Measurements from ENCODE around the gene PTPRZ1. TPM values are rescaled to one million over a fixed set of nuclear protein-coding genes. Genes with fewer than 3 reads are reported as not detected.

The PTPRZ1 gene
- total RNA-seq, 2 donors from 2014 or later, result 18.0 to 57.4 TPM

DNA sequence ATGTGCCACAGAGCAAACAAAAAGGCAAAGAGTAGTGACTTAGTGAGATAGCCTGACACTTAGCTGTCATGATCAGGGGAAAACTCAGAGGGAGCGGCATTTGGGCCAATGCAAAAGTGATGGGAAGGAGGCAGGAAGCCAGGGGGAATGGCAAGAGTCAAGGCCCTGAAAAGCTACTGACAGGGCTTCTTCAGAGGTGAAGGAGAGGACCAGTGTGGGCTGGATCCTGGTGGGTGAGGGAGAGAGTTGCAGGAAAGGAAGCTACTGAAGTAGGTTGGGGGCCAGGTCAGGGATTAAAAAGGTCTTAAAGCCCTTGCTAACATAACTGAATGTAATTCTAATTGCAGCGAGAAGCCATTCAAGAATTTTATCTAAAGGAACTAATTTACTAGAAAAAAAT, 154.1 kb downstream of the PTPRZ1 start:
- H3K36me3 Mint-ChIP-seq (ENCODE audit: low read depth), result no peaks in the 10 kb centered on the region
- no peaks in the 10 kb centered on the region for H3K36me3 ChIP-seq (ENCODE audit: control insufficient read depth, insufficient read depth, low read length)
- no peaks in the 10 kb centered on the region for H3K4me1 ChIP-seq (ENCODE audit: control insufficient read depth, insufficient read depth, low read length)
- H3K27me3 ChIP-seq (ENCODE audit: control insufficient read depth, insufficient read depth, low read length, poor library complexity, severe bottlenecking), result no peaks in the 10 kb centered on the region
- no peak overlapping the region for H3K9ac ChIP-seq (ENCODE audit: extremely low read depth, low read length, poor library complexity, severe bottlenecking)
- no peak overlapping the region for H3K27ac ChIP-seq (ENCODE audit: low read depth, low read length)
- TF ChIP-seq, protein P1, sequence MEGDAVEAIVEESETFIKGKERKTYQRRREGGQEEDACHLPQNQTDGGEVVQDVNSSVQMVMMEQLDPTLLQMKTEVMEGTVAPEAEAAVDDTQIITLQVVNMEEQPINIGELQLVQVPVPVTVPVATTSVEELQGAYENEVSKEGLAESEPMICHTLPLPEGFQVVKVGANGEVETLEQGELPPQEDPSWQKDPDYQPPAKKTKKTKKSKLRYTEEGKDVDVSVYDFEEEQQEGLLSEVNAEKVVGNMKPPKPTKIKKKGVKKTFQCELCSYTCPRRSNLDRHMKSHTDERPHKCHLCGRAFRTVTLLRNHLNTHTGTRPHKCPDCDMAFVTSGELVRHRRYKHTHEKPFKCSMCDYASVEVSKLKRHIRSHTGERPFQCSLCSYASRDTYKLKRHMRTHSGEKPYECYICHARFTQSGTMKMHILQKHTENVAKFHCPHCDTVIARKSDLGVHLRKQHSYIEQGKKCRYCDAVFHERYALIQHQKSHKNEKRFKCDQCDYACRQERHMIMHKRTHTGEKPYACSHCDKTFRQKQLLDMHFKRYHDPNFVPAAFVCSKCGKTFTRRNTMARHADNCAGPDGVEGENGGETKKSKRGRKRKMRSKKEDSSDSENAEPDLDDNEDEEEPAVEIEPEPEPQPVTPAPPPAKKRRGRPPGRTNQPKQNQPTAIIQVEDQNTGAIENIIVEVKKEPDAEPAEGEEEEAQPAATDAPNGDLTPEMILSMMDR (conservative IDR thresholded peaks at IDR 0.05), result no peak
- DNase-seq, result peak; percentile 48
- no peaks in the 10 kb centered on the region for H3K27me3 Mint-ChIP-seq (ENCODE audit: insufficient read depth)
- H3K4me3 Mint-ChIP-seq, result no peak overlapping the region
- H3K4me3 ChIP-seq (ENCODE audit: low read length), result no peak overlapping the region
- H3K4me1 Mint-ChIP-seq, result no peaks in the 10 kb centered on the region
- H3K27ac Mint-ChIP-seq, result no peak overlapping the region
- H3K9me3 ChIP-seq (ENCODE audit: control insufficient read depth, low read length), result no peaks in the 10 kb centered on the region
- 83 to 88% methylated on average over 1 to 2 of the region's 2 CpGs for WGBS, 2 experiments (ENCODE audit: insufficient coverage in 1 of 2, insufficient read length in 1 of 2)
- H3K9me3 Mint-ChIP-seq, result no peaks in the 10 kb centered on the region

DNA sequence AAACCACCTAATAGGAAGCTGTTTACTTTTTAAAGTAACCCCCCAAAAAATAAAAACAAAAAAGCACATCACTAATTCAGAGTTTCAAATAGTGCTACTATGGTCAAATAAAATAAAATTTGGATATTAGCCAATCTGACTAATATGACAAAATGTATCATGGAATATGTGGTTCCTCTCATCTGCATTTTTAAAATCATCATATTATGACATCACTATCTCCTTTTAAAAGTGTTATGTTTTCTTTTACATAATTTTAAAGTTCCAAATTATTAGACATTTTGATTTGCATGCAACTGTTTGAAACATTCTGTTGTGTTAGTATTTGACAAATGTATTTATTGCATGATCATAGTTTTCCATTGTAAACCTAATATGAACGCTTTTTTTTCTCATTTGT, 160.7 kb downstream of the PTPRZ1 start:
- Histone ChIP-seq H3K9me3 (ENCODE audit: control insufficient read depth, low read length) (no peaks in the 10 kb centered on the region), H3K27ac (ENCODE audit: low read depth, low read length) (no peak overlapping the region), H3K27me3 (ENCODE audit: control insufficient read depth, insufficient read depth, low read length, poor library complexity, severe bottlenecking) (no peaks in the 10 kb centered on the region), H3K36me3 (ENCODE audit: control insufficient read depth, insufficient read depth, low read length) (no peaks in the 10 kb centered on the region), H3K4me1 (ENCODE audit: control insufficient read depth, insufficient read depth, low read length) (no peaks in the 10 kb centered on the region), H3K9ac (ENCODE audit: extremely low read depth, low read length, poor library complexity, severe bottlenecking) (no peak overlapping the region), H3K4me3 (ENCODE audit: low read length) (no peak overlapping the region)
- Mint-ChIP-seq H3K4me3 (no peak overlapping the region), H3K4me1 (no peaks in the 10 kb centered on the region), H3K36me3 (ENCODE audit: low read depth) (no peaks in the 10 kb centered on the region), H3K9me3 (no peaks in the 10 kb centered on the region), H3K27me3 (ENCODE audit: insufficient read depth) (no peaks in the 10 kb centered on the region), H3K27ac (no peak overlapping the region)
- TF ChIP-seq, protein P1 (conservative IDR thresholded peaks at IDR 0.05), result no peak
- WGBS, 2 experiments (ENCODE audit: insufficient coverage in 1 of 2, insufficient read length in 1 of 2), result 80 to 89% methylated on average over 1 of the region's 1 CpG
- DNase-seq, result no peak

- H3K27me3 ChIP-seq (ENCODE audit: control insufficient read depth, insufficient read depth, low read length, poor library complexity, severe bottlenecking), result no peaks in the 10 kb centered on the region
- WGBS, 2 experiments (ENCODE audit: insufficient coverage in 1 of 2, insufficient read length in 1 of 2), result 93 to 100% methylated on average over 1 of the region's 1 CpG
- H3K36me3 ChIP-seq (ENCODE audit: control insufficient read depth, insufficient read depth, low read length), result no peaks in the 10 kb centered on the region
- no peaks in the 10 kb centered on the region for H3K4me1 Mint-ChIP-seq
- no peak overlapping the region for H3K27ac ChIP-seq (ENCODE audit: low read depth, low read length)
- TF ChIP-seq, protein P1 (conservative IDR thresholded peaks at IDR 0.05), result no peak
- no peaks in the 10 kb centered on the region for H3K27me3 Mint-ChIP-seq (ENCODE audit: insufficient read depth)
- H3K27ac Mint-ChIP-seq, result no peak overlapping the region
- DNase-seq, result no peak
- H3K36me3 Mint-ChIP-seq (ENCODE audit: low read depth), result peaks cover 3% of the 10 kb centered on the region
- H3K4me1 ChIP-seq (ENCODE audit: control insufficient read depth, insufficient read depth, low read length), result no peaks in the 10 kb centered on the region
- no peaks in the 10 kb centered on the region for H3K9me3 Mint-ChIP-seq
- no peaks in the 10 kb centered on the region for H3K9me3 ChIP-seq (ENCODE audit: control insufficient read depth, low read length)
- H3K4me3 Mint-ChIP-seq, result no peak overlapping the region
- no peak overlapping the region for H3K4me3 ChIP-seq (ENCODE audit: low read length)
- no peak overlapping the region for H3K9ac ChIP-seq (ENCODE audit: extremely low read depth, low read length, poor library complexity, severe bottlenecking)
These were observed 162.9 kb downstream of the PTPRZ1 start for GRCh38 chr7:122035876-122036275.
